ENCODE data around the gene C3orf20.
A peak's percentile ranks its signal among the peaks of the same experiment; 100 is the strongest.

Gene C3orf20

GRCh38 chr3:14811684-14812083 lies 136.7 kb downstream of the C3orf20 start:
- H3K9me3 Mint-ChIP-seq, result no peaks in the 10 kb centered on the region
- no peaks in the 10 kb centered on the region for H3K36me3 Mint-ChIP-seq (ENCODE audit: low read depth)
- H3K27ac Mint-ChIP-seq, result no peak overlapping the region
- peak overlapping the region; percentile 88 for H3K4me3 Mint-ChIP-seq
- DNase-seq, result no peak
- no peak for TF ChIP-seq CTCF (IDR thresholded peaks at IDR 0.05)
- peaks cover 86% of the 10 kb centered on the region for H3K27me3 Mint-ChIP-seq (ENCODE audit: low read depth, poor library complexity)
- peaks cover 34% of the 10 kb centered on the region for H3K4me1 Mint-ChIP-seq

GRCh38 chr3:14812196-14812790 lies 137.4 kb downstream of the C3orf20 start:
- Mint-ChIP-seq H3K27ac (no peak overlapping the region), H3K27me3 (ENCODE audit: low read depth, poor library complexity) (peaks cover 80% of the 10 kb centered on the region), H3K4me1 (peaks cover 28% of the 10 kb centered on the region), H3K36me3 (ENCODE audit: low read depth) (no peaks in the 10 kb centered on the region), H3K4me3 (peak overlapping the region; percentile 39), H3K9me3 (no peaks in the 10 kb centered on the region)
- DNase-seq, result no peak
- TF ChIP-seq CTCF (IDR thresholded peaks at IDR 0.05), result no peak

GRCh38 chr3:14814411-14814871 lies 139.5 kb downstream of the C3orf20 start:
- no peak for DNase-seq
- peaks cover 23% of the 10 kb centered on the region for H3K4me1 Mint-ChIP-seq
- no peaks in the 10 kb centered on the region for H3K9me3 Mint-ChIP-seq
- no peak overlapping the region for H3K4me3 Mint-ChIP-seq
- no peaks in the 10 kb centered on the region for H3K36me3 Mint-ChIP-seq (ENCODE audit: low read depth)
- no peak overlapping the region for H3K27ac Mint-ChIP-seq
- TF ChIP-seq CTCF (IDR thresholded peaks at IDR 0.05), result no peak
- peaks cover 68% of the 10 kb centered on the region for H3K27me3 Mint-ChIP-seq (ENCODE audit: low read depth, poor library complexity)

- Mint-ChIP-seq H3K4me3 (no peak overlapping the region), H3K27me3 (ENCODE audit: low read depth, poor library complexity) (peaks cover 59% of the 10 kb centered on the region)
Measured at GRCh38 chr3:14816359-14816758, 141.4 kb downstream of the C3orf20 start.

GRCh38 chr3:14818804-14819500 lies 144.0 kb downstream of the C3orf20 start, which contains the start of gene FGD5:
Gene FGD5 (plus strand): TSS chr3:14818962. CDS start chr3:14819072, 110 bp downstream.
- H3K27ac Mint-ChIP-seq, result no peak within 1 kb of the TSS
- TF ChIP-seq CTCF (IDR thresholded peaks at IDR 0.05), result no peak
- no peak within 1 kb of the TSS for H3K4me3 Mint-ChIP-seq
- H3K36me3 Mint-ChIP-seq (ENCODE audit: low read depth), result peaks cover 5% of the 10 kb centered on the region
- no peaks in the 10 kb centered on the region for H3K9me3 Mint-ChIP-seq
- H3K27me3 Mint-ChIP-seq (ENCODE audit: low read depth, poor library complexity), result peaks cover 35% of the 10 kb centered on the region
- H3K4me1 Mint-ChIP-seq, result peaks cover 21% of the 10 kb centered on the region
- DNase-seq, result no peak

More at GRCh38 chr3:14816359-14816758, 141.4 kb downstream of the C3orf20 start:
- peaks cover 11% of the 10 kb centered on the region for H3K4me1 Mint-ChIP-seq
- H3K36me3 Mint-ChIP-seq (ENCODE audit: low read depth), result peaks cover 5% of the 10 kb centered on the region
- DNase-seq, result no peak
- TF ChIP-seq CTCF (IDR thresholded peaks at IDR 0.05), result no peak
- H3K9me3 Mint-ChIP-seq, result no peaks in the 10 kb centered on the region
- H3K27ac Mint-ChIP-seq, result no peak overlapping the region

All from nephron progenitor cell (in vitro differentiated cells).